Endothelial cell of umbilical vein (primary cell): ENCODE measurements around the gene DMRT3. TPM values are rescaled to one million over a fixed set of nuclear protein-coding genes. Genes with fewer than 3 reads are reported as not detected.

Experiments used
- BruUV-seq: library from RNA; stranded (reverse); fragments of 400-500 nt; replicated peaks from 2 replicates; lab custom pipeline; 2021; lab: Mats Ljungman, UMichigan
- CTCF ChIA-PET: fragments of 300-600, 350-600 bp; sonication (Branson Sonifier 250); formaldehyde crosslinking; loops from one replicate; lab custom pipeline; 2021; ENCODE audit warnings: antibody characterized with exemption, inconsistent platforms; lab: Charles Lee
- POLR2A ChIA-PET: fragments of 300-600, 350-600 bp; sonication (Branson Sonifier 250); formaldehyde crosslinking; loops from one replicate; lab custom pipeline; 2021; ENCODE audit warnings: antibody characterized with exemption, inconsistent platforms; lab: Charles Lee
- DNase-seq: peaks from one replicate; pipeline ENCODE4 v3.0.0-alpha.2; 2011; ENCODE audit warnings: low read depth, low spot score
- FAIRE-seq: peaks from 2 replicates; lab custom pipeline; 2011; peaks lifted over from hg19 to GRCh38; lab: Jason Lieb, UNC
- H2AFZ ChIP-seq: 2 replicates; pipeline ENCODE4 v1.6.0; 2012; ENCODE audit warnings: low read depth, low read length, control low read depth, inconsistent platforms
- H3K27ac ChIP-seq: 2 replicates; pipeline ENCODE4 v1.5.1; 2011; ENCODE audit warnings: low read depth, mild to moderate bottlenecking, control low read depth, low read length, moderate library complexity; ENCODE audit not compliant: insufficient read depth
- H3K27me3 ChIP-seq, 2 experiments: 2 replicates each; pipeline versions ENCODE4 v1.6.0 to v1.6.1; 2011; ENCODE audit warnings: low read length in 2 of 2, mixed read lengths in 1 of 2; ENCODE audit not compliant: control insufficient read depth in 2 of 2, insufficient read depth in 2 of 2
- H3K36me3 ChIP-seq, 2 experiments: 2 replicates in 1 of 2; 3 replicates in 1 of 2; pipeline ENCODE4 v1.5.1; 2011; ENCODE audit warnings: low read length in 2 of 2, mild to moderate bottlenecking in 1 of 2, moderate library complexity in 1 of 2; ENCODE audit not compliant: control insufficient read depth in 2 of 2, insufficient read depth in 2 of 2; ENCODE audit errors: extremely low read depth in 1 of 2
- H3K4me1 ChIP-seq: 3 replicates; pipeline ENCODE4 v1.5.1; 2011; ENCODE audit warnings: mild to moderate bottlenecking, low read length; ENCODE audit not compliant: control insufficient read depth, insufficient read depth; ENCODE audit errors: extremely low read depth
- H3K4me2 ChIP-seq: 2 replicates; pipeline ENCODE4 v1.6.1; 2011; ENCODE audit warnings: low read length, control low read depth, mixed read lengths; ENCODE audit not compliant: insufficient read depth
- H3K4me3 ChIP-seq, 3 experiments: fragments of 200-600 bp in 1 of 3; sonication (generic), shearing (Covaris generic) in 1 of 3; replicated peaks in 1 of 3; 2 replicates each; pipeline ENCODE4 v1.5.1; 2011 to 2016; ENCODE audit warnings: control low read depth in 3 of 3, low read length in 3 of 3, mild to moderate bottlenecking in 2 of 3, inconsistent platforms in 1 of 3, low read depth in 1 of 3, moderate library complexity in 1 of 3; ENCODE audit not compliant: insufficient read depth in 1 of 3
- H3K79me2 ChIP-seq: 2 replicates; pipeline ENCODE4 v1.6.0; 2012; ENCODE audit warnings: low read length, inconsistent platforms; ENCODE audit not compliant: control insufficient read depth, insufficient read depth
- H3K9ac ChIP-seq: replicated peaks from 2 replicates; pipeline ENCODE3; 2011; ENCODE audit warnings: low read length, control low read depth; ENCODE audit not compliant: insufficient read depth; ENCODE audit errors: extremely low read depth
- H3K9me1 ChIP-seq: replicated peaks from 3 replicates; pipeline ENCODE4 v1.6.0; 2011; ENCODE audit warnings: mild to moderate bottlenecking, low read length; ENCODE audit not compliant: control insufficient read depth, insufficient read depth; ENCODE audit errors: extremely low read depth
- H3K9me3 ChIP-seq: replicated peaks from 2 replicates; pipeline ENCODE4 v1.5.1; 2012; ENCODE audit warnings: low read length, inconsistent platforms; ENCODE audit not compliant: control insufficient read depth, insufficient read depth
- H4K20me1 ChIP-seq: replicated peaks from 2 replicates; pipeline ENCODE3; 2011; ENCODE audit warnings: mild to moderate bottlenecking, low read length; ENCODE audit not compliant: control insufficient read depth, insufficient read depth; ENCODE audit errors: extremely low read depth
- CTCF ChIP-seq, 2 donors: IDR thresholded peaks; 1 replicate in 1 of 2; 2 replicates in 1 of 2; pipeline ENCODE4 v1.5.1; 2011; ENCODE audit warnings: low read length in 2 of 2, mild to moderate bottlenecking in 2 of 2, moderate library complexity in 2 of 2, control low read depth in 1 of 2, inconsistent platforms in 1 of 2, low read depth in 1 of 2; ENCODE audit not compliant: insufficient read depth in 1 of 2; ENCODE audit errors: extremely low read depth in 1 of 2
- EZH2 ChIP-seq: IDR thresholded peaks from 2 replicates; pipeline ENCODE4 v1.6.1; 2012; ENCODE audit warnings: borderline replicate concordance, low read depth, mild to moderate bottlenecking, moderate library complexity, low read length, inconsistent platforms; ENCODE audit not compliant: severe bottlenecking
- GATA2 ChIP-seq: IDR thresholded peaks from 2 replicates; pipeline ENCODE4 v1.7.0; 2011; ENCODE audit warnings: low read depth, mild to moderate bottlenecking, moderate library complexity, mixed read lengths, low read length; ENCODE audit not compliant: insufficient read length, insufficient read depth
- JUN ChIP-seq: IDR thresholded peaks from 2 replicates; pipeline ENCODE4 v1.6.1; 2011; ENCODE audit warnings: borderline replicate concordance, low read depth; ENCODE audit not compliant: insufficient read length, insufficient read depth
- MAX ChIP-seq: IDR thresholded peaks from 2 replicates; pipeline ENCODE4 v1.6.1; 2011; ENCODE audit not compliant: insufficient read depth, insufficient read length
- MYC ChIP-seq: IDR thresholded peaks from one replicate; pipeline ENCODE4 v1.6.1; 2011; ENCODE audit warnings: mild to moderate bottlenecking, low read depth, low read length
- POLR2A ChIP-seq: IDR thresholded peaks from 2 replicates; pipeline ENCODE4 v1.6.1; 2012; ENCODE audit warnings: low read depth, mild to moderate bottlenecking, control low read depth, low read length
- POLR2AphosphoS5 ChIP-seq: IDR thresholded peaks from 2 replicates; pipeline ENCODE4 v1.6.1; 2012; ENCODE audit warnings: low read depth, mild to moderate bottlenecking, control low read depth, low read length, moderate library complexity; ENCODE audit not compliant: insufficient read depth
- dilution Hi-C: fragments of 300-500 bp; cut with MboI; formaldehyde crosslinking; loops from one replicate; pipeline ENCODE4 v1.15.0; 2019; ENCODE audit warnings: low sequenced_read_pairs; ENCODE audit not compliant: extremely low pct_ligation_motif_present
- intact Hi-C: fragments of 100-400 bp; cut with micrococcal nuclease; formaldehyde crosslinking; loops from one replicate; pipeline ENCODE4 v1.10.0; 2022
- polyA plus RNA-seq, 4 experiments: library from polyadenylated mRNA; depleted of rRNA in 3 of 4; stranded (reverse) in 3 of 4; unstranded in 1 of 4; fragments of >200 nt; gene quantifications; 2 replicates each; pipeline versions ENCODE4 v1.2.1 to v1.2.3, GENCODE V29; 2011 to 2012; ENCODE audit warnings: missing spikeins in 1 of 4
- total RNA-seq: library from RNA; stranded (reverse); gene quantifications from 2 replicates; pipeline ENCODE4 v1.2.3, GENCODE V29; 2021

DMRT3 gene
- total and polyA plus RNA-seq, 2 donors (not counting 3 experiments of a cell fraction or from before 2014, with no cell fraction given) = not detected

DNA sequence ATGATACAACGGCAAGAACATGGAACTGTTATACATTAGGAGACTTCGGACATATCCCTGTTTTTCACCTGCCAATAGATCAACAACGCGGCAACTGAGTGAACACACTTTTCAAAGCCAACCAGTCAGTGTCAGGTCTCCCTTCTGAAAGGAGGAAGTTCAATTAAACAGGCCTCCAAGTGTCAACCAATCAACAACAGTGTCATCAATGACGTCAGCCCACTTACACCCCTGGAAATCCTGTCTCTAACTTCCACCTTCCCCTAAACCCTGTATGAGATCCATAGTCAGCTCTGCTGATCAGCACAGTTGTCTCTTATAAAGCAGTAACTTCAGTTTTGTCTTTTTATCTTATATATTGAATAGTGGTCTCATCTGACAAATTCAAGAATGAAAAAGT, 36.6 kb downstream of the DMRT3 start:
- no peak overlapping the region for H3K9ac ChIP-seq
- H3K9me1 ChIP-seq = no peaks in the 10 kb centered on the region
- H3K79me2 ChIP-seq = no peaks in the 10 kb centered on the region
- DNase-seq (no peak), FAIRE-seq (no peak)
- no peaks in the 10 kb centered on the region for H4K20me1 ChIP-seq
- no peak overlapping the region for H3K4me2 ChIP-seq
- POLR2A ChIA-PET = no interaction called here
- H3K36me3 ChIP-seq = no peaks in the 10 kb centered on the region
- H3K4me1 ChIP-seq = no peaks in the 10 kb centered on the region
- CTCF ChIA-PET = no interaction called here
- H3K27ac ChIP-seq = no peak overlapping the region
- intact Hi-C loops (loop anchor here (10.0 kb wide), 1 partner anchor 1072 kb away; no protein-coding TSS in a partner anchor), dilution Hi-C loops (no loop called here)
- H3K4me3 ChIP-seq = no peak overlapping the region
- H3K27me3 ChIP-seq = no peaks in the 10 kb centered on the region
- H3K9me3 ChIP-seq = no peaks in the 10 kb centered on the region
- BruUV-seq = no TSS peak
- no peak overlapping the region for H2AFZ ChIP-seq
- TF ChIP-seq POLR2A (no peak), MAX (no peak), JUN (no peak), GATA2 (no peak), MYC (no peak), POLR2AphosphoS5 (no peak), EZH2 (no peak), CTCF (IDR thresholded peaks at IDR 0.05; ENCODE audit: extremely low read depth in 1 of 2, insufficient read depth in 1 of 2, low read depth in 1 of 2, low read length in 2 of 2) (no peak)
